Jurkat, Clone E6-1 (cell line): Measurements from ENCODE around the gene CXCL12. TPM values are rescaled to one million over a fixed set of nuclear protein-coding genes. Genes with fewer than 3 reads are reported as not detected.

ENCODE experiments used
- DNase-seq: peaks from one replicate; pipeline ENCODE4 v3.0.0-alpha.2; 2011; ENCODE audit warnings: low read depth, low spot score
- H3K4me3 ChIP-seq: 2 replicates; pipeline ENCODE4 v1.5.1; 2011; ENCODE audit warnings: mild to moderate bottlenecking, low read length, control low read depth, moderate library complexity
- polyA plus RNA-seq: library from polyadenylated mRNA; unstranded; fragments of >200 nt; gene quantifications from one replicate; pipeline ENCODE4 v1.2.1, GENCODE V29; 2012; ENCODE audit warnings: missing spikeins; ENCODE audit not compliant: insufficient read length, insufficient read depth

CXCL12 gene
- polyA plus RNA-seq = not detected

DNA sequence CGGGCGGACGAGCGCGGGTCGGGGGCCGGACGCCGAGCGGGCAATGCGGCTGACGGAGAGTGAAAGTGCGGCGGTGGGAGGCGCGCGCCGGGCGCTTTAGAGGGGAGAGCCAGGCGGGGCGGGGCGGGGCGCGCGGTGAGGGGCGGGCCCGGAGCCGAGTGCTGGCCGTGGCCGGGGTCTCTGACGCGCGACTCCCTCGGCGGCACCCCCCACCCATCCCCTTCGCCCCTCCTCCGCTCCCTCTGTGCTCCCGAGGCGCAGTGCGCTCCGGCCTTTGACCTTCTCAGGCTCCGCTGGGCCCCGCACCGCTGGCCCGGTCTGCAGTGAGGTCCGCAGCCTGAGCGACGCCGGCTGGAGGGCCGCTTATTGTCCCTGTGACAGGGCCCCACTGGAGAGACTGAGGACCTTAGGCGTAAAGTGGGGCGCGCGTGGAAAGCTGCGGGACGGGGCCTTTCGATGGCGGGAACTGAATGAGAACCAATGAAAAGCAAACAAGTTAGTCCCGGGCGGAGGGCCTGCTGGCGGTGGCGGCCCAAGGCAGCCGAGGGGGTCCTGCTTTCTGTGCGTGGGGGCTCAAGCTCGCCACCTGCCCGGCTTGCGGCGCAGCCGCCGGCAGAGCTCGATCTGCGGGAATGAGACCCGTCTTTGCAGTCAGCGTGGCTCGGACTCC is at the start of gene CXCL12:
CXCL12 (minus strand) TSS at position 72 of the 670 bp plus-strand sequence. CDS start 92 bp downstream, outside the sequence.
- DNase-seq = no peak
- H3K4me3 ChIP-seq = no peak within 1 kb of the TSS

DNA sequence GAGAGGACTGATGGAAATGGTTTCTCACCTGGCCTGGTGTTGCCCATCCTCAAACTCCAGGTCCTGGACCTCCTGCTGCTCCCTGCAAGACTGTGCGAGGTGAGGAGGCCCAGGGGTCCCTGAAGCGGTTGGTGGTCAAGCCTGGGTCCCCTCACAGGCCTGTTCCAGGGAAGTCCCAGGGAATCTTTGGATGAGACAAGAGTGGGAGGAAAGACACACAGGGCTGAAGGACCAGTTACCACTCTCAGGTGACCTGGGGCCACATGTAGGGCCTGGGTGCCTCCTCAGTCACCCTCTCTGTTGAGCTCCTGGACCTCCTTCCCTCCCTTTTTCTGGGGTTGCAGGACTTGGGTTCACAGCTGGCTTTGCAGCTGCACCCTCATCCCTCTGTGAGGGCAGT is 42.6 kb upstream of the CXCL12 start:
- no peak overlapping the region for H3K4me3 ChIP-seq
- no peak for DNase-seq

- no peak overlapping the region for H3K4me3 ChIP-seq
- DNase-seq = no peak
Observed at GRCh38 chr10:44427037-44427436, 42.1 kb upstream of the CXCL12 start.

DNA sequence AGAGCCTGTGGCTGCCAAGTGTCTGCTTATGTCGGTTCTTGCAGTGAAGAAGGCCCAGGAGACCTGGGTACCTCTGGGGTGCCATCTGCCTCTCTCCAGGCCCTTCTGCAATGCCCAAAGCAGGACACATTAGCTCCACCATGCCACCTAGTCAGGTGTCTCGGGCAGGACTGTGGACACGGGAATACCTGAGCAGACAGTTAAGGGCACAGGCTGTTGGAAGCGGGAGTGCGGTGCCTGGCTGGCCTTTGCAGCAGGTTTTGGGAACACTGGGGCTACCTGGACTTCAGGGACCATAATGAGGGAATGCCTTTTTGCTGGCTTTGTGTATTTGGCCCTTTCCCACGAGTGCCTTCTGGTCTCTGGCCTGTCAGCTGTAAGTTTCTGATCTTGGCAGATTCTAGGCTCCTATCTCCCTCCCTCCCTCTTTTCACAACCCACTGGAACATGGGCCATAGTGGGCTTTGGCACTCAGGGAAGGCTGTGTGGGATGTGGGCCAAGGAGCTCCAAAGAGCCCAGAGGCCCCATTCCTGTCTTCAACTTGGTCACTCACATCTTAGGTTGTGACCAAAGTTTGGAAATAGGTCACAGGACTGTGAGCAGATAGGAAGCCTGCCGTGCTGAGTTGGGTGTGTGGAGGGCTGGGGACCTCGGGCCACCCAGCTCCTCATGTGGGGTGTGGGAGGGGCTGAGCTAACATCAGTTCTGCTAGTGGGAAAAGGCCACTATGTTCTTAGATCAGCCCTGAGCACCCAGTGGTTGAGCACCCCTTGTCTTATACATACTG is 41.5 kb upstream of the CXCL12 start:
- no peak for DNase-seq
- no peak overlapping the region for H3K4me3 ChIP-seq

DNA sequence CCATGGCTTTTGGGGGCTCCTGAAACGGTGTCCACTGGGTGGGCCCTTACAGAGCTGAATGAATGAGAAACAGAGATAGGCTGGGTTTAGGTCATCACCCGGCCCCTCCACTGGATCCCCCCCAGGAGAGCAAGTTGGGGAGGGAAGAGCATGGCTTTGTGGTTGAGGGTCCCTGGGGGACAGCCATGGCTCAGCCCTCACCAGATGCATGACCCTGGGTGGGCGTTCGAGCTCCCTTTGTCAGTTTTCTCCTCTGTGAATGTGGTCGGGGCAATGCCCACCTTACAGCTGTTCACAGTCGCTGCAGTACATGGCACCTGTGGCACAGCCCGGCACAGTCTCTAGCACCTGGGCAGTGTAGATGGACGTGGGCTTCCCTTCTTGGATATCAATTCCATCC is 40.6 kb upstream of the CXCL12 start:
- H3K4me3 ChIP-seq = no peak overlapping the region
- DNase-seq = no peak

- H3K4me3 ChIP-seq = no peak overlapping the region
- no peak for DNase-seq
Observed at GRCh38 chr10:44424957-44425356, 40.1 kb upstream of the CXCL12 start.

DNA sequence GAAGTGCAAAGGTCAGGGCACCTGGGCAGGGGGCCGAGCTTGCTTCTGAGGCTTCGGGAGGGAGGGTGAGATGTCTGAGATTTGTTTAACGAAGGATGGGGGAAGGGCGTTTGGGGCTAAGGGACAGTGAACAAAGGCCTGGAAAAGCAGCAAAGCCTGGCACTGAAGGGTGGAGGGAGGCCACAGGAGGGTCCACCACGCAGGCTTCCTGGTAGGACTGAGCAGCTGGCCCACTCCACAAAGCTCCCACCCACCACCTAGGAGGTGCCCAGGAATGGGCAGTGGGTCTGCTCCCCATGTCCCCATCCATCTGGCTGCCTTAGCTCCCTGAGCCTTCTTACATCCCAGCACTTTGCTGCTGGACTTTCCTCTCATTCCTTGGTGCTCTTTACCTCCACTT is 39.4 kb upstream of the CXCL12 start:
- DNase-seq = no peak

GRCh38 chr10:44422570-44423101 is 37.7 kb upstream of the CXCL12 start:
- DNase-seq = no peak
- H3K4me3 ChIP-seq = no peak overlapping the region

More for the DNA sequence above, 39.4 kb upstream of the CXCL12 start:
- no peak overlapping the region for H3K4me3 ChIP-seq

- no peak for DNase-seq
- no peak overlapping the region for H3K4me3 ChIP-seq
Observed at GRCh38 chr10:44422153-44422552, 37.3 kb upstream of the CXCL12 start.

GRCh38 chr10:44419790-44420549 is 35.1 kb upstream of the CXCL12 start:
- DNase-seq = peak; percentile 81
- no peak overlapping the region for H3K4me3 ChIP-seq

DNA sequence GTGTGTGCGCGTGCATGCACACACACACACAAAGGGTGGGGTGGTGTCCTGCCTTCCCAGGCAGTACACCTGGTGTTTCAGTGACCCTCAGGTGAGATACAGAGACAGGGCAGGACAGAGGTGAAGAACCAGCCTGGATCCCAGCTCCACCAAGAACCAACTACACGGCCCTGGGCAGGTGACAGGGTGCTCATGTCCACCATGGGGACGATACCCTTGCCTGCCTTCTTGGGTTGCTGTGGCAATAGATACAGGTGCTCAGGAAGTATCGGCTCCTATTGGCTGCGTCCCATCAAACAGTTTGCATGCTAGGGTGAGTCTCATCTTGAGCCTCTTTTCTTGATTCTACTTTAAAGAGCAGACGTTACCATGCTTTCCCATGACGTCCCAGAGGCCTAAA is 33.7 kb upstream of the CXCL12 start:
- no peak overlapping the region for H3K4me3 ChIP-seq
- DNase-seq = no peak

- H3K4me3 ChIP-seq = no peak overlapping the region
- no peak for DNase-seq
Observed at GRCh38 chr10:44417761-44418160, 32.9 kb upstream of the CXCL12 start.

GRCh38 chr10:44416936-44417335 is 32.0 kb upstream of the CXCL12 start:
- DNase-seq = no peak
- no peak overlapping the region for H3K4me3 ChIP-seq

DNA sequence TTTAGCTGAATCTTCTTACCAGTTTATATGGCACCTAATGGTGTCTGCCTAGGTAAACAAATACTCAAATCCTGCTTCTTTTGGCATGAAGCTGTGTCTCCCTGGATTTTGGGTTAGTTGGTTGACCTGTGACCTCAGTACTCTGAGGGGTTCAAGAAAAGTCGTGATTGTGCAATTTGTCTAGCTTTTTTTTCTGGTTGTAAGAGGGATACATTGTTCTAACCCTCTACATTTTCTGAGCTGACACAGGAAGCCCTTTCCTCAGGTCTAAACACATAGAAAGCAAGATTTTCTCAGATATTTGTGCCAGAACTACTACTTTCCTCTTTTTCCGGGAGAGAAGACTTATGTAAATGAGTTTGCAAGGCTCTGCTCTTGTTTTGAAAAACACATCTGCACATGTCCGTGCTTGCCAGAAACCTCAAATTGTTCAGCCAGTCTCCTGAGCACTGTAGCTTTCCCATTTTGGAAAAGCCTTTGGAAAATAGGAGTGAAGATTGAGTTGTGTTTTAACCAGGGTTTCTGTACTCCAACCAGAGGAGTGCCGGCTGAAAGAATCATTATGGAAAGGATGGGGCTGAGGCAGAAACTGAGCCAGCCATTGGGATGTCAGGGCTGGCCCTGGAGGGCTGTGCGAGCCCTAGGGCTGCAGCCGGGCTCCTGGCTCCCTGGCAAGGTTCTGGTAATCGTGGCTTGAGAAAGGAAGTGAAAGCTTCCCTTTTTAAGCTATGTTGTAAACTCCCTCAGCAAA is 31.3 kb upstream of the CXCL12 start:
- DNase-seq = no peak
- H3K4me3 ChIP-seq = no peak overlapping the region

GRCh38 chr10:44415121-44415520 is 30.2 kb upstream of the CXCL12 start:
- no peak overlapping the region for H3K4me3 ChIP-seq
- DNase-seq = no peak

DNA sequence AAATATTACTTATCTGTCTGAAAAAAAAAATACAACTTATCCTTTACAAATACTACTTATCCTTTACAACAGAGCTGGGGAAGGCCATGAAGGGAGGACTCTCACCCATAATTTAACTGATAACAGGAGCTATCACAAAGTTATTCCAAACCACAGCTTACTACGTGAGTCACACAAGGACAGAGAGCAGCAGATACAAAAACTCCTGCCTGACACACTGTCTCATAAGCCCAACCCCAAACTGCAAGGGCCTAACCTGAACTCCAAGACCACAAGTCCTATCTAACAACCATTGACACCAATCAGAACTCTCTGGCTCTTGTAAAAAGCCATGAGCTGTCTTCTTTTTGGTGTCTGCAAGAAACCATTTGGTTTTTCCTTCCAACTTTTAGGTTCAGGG is 28.5 kb upstream of the CXCL12 start:
- no peak overlapping the region for H3K4me3 ChIP-seq
- DNase-seq = no peak

GRCh38 chr10:44411251-44411650 is 26.4 kb upstream of the CXCL12 start:
- no peak overlapping the region for H3K4me3 ChIP-seq
- DNase-seq = no peak

DNA sequence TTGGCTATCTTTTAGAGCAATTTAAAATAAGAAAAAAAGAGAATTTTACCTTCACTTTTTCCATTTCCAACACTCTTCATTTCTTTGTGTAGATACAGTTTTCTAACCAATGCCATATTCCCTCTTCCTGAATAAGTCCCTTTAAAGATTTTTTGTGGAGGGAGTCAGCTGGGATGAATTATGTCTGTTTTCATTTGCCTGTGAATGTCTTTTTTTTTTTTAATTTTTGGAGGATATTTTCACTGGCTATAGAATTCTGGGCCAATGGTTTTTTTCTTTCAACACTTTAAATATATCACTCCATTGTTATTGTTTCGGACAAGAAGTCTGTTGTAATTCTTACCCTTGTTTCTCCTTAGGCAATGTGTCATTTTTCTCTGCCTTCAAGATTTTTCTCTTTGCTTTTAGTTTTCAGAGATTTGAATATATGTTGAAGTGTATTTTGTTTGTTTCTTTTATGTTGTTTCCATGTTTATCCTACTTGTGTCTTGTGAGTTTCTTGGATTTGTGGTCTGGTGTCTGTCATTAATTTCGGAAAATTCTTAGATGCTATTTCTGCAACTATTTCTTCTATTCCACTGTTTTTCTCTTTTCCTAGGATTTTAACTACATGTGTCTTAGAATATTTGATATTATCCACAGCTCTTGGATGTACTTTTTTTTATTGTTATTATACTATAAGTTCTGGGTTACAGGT is 20.0 kb upstream of the CXCL12 start:
- no peak overlapping the region for H3K4me3 ChIP-seq
- DNase-seq = no peak
